KBM-7 (cell line): ENCODE data around the gene DENND1A.

Source experiments
- DNase-seq: peaks from one replicate; pipeline ENCODE4 v3.0.0-alpha.2; 2015
- in situ Hi-C: fragments of 300-500 bp; cut with MboI; formaldehyde crosslinking; loops from 2 replicates; pipeline ENCODE4 v1.14.3; 2020; ENCODE audit warnings: low sequenced_read_pairs, low pct_unique_long_range_greater_than_20kb, mixed read lengths

The DENND1A gene

DNA sequence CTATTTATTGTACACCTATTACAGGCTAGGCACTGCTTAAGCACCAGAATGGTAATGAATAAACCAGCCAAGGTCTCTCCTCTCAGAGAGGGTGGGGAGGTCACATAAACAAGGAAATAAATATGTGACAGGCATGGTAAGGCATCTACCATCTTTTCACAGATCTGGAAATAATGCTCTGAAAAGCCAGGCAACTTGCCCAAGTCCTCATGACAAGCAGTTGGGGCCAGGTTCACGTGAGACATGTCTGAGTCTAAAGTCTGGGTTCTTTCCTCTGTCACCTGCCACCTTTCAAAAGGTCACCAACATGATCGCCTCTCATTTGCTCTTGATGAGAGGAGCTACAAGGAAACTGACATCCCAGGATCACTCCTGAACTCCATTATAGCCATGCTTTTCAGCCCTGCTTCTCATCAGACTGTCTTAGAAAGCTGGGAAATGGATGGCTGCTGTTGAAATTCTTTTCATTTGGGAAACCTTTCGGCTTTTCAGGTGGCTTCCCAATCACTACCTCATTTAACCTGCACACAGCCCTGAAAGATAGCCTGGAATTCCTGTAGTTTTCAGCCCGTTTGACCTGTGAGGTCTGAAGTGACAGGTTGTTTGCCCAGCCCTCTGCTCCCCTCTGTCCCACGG, 450.8 kb downstream of the DENND1A start:
- in situ Hi-C loops: no loop called here
- DNase-seq: no peak

DNA sequence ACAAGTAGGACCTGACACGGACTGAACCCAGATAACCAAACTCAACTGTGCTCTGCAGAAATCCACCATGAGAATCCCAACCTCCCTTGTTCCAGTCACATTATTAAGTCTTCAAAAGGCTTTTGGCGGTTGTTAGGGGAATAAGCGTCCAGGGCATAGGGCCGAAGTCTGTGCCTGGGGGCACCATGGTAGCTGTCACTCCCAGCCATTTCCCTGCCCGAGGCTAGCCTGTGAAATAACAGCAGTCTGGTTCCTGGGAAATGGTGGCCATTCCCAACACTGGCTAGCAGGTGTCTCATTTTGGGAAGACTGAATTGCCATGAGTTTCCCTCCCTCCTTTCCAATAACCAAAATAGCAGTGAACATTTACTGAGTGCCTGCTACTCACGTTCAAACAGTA, 451.8 kb downstream of the DENND1A start:
- DNase-seq: no peak
- in situ Hi-C loops: no loop called here

- in situ Hi-C loops: no loop called here
- no peak for DNase-seq
Observed at GRCh38 chr9:123475407-123475806, 454.5 kb downstream of the DENND1A start.

DNA sequence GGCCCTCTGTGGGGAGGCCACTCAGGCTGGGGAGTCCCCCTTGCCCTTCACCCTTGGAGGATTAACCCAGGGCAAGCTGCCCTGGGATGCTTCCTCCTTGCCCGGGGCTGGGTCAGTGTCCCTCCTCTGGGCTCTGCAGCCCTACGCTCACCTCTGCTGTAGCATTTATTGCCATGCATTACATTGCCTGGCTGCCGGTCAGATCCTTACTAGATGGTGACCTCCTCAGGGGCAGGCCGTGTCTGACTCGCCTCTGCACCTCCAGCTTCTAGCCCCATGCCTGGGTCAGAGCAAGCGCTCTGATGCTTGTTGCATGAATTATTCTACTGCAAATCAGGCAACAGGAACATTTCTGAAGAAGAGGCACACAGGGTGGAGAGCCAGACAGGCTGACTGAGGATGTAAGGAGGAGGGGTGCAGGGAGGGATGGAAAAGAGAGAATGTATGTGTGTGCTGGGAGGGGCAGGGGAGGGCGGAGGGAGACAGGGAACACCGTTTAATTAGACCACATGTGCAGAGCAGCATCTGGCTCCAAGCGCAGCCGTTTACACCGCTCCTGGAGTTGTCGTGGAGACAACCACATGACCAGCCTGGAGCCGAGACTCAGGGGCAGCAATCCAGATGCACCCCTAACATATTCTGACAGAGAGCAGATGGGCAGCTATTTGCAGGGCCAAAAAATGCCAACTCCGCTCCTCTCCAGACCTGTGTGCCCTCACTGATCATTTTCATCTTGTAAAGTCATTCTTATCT, 456.9 kb downstream of the DENND1A start:
- no peak for DNase-seq
- in situ Hi-C loops: no loop called here

GRCh38 chr9:123471843-123472570, 457.9 kb downstream of the DENND1A start:
- in situ Hi-C loops: no loop called here
- DNase-seq: peak; percentile 10

GRCh38 chr9:123470991-123471770, 458.7 kb downstream of the DENND1A start:
- no peak for DNase-seq
- in situ Hi-C loops: no loop called here

DNA sequence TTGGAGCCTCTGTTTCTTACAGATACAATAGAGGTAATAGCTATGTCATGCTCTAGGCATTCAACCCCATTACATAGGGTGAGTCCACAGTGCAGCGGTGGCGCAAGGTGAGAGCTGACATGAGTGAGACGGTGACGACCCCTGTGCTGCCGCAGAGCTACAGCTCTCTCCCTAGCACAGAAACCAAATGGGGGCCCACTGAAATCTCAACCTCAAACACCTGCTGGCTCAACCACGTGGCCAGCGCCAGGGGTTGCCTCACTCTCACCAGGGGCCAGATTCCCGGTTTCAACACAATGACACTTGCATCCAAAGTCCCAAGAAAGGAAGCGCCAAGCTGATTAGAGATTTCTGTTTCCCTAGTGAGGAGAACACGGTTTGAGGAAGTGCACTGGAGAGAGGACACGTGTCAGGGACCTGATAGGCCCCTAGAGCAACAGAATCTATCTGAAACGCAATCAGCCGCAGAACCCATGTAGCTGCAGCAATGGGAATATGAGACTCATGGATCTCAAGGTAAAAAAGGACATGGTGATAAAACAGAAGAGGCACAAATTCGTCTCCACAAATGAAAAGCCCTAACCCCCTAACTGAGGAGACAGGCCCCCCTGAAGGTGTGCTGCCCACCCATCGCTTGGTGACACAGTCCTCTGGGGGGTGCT, 459.7 kb downstream of the DENND1A start:
- in situ Hi-C loops: no loop called here
- DNase-seq: peak; percentile 54

DNA sequence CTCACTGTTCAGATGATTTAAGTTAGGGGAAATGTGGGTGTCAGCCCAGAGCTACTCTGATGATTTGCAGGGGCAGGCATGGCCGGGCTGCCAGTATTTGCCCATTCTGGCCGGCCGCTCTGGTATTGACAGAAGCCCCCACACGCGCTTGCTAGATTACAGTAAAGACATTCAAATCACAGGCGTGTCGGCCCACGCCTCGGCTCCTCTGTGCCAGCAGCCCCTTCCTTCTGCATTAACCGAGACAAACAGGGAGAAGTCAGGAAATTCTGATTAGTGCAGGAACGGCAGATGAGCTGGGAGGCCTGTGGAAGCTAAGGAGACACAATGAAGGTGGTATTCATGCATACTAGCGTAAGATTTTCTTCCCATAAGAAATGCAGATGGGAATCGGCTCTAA, 460.6 kb downstream of the DENND1A start:
- in situ Hi-C loops: no loop called here

DNA sequence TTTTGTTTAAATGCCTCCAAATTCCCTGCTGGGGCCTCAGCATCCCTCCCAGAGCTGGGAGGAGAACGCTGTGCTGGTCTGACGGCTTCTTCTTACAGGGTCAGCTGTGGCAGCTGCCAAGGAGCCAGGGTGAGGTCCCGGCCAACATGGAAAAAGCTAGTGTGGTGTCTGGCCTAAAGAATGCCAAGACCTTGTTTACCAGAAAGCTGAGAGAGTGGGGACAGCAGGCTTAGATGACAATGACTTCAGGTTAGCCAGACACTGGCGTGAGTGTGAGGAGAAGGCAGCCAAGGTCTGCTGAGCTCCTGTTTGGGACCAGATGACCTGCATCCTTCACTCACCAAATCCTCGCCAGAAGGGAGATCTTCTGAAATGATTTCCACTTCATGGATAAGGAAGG, 461.4 kb downstream of the DENND1A start:
- in situ Hi-C loops: no loop called here
- DNase-seq: no peak

More for the DNA sequence above, 460.6 kb downstream of the DENND1A start:
- DNase-seq: no peak

- in situ Hi-C loops: no loop called here
- DNase-seq: no peak
Observed at GRCh38 chr9:123465304-123465703, 464.6 kb downstream of the DENND1A start.

DNA sequence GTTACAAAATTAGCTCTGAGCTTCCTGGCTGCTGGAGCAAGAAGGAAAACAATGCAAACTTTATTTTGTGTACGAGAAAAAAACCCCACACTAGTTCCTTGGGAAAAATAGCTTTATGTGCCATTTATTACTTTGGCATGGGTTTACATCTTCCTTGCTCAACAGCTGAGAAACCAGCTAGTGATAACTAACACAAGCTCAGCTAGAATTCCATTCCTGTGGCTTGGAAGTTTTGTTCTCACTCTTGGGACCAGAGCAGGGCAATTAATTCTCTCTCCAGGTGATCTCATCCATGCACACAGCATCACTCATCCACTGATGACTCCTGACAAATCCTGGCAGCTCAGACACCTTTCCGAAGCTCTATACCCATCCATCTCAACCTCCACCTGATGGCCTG, 469.8 kb downstream of the DENND1A start:
- no peak for DNase-seq
- in situ Hi-C loops: no loop called here

DNA sequence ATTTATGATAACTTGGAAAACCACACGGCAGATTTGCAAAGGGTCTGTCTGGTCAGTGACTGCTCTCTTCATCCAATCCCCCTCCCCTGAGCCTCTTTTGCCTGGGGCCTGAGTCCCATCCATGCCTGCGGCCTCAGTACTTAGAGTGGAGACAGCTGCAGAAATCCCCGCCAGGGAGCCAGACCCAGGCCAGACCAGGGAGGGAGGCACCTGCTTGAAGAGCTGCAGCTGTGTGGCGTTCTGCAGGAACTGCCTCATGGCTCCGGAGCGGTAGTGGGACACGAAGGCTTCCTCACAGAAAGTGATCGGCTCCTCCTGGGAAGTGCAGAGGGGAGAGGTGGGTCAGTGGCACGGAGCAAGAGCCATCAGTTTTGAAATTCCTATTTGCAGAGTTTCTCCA, 472.3 kb downstream of the DENND1A start:
- in situ Hi-C loops: no loop called here
- DNase-seq: no peak

- DNase-seq: no peak
- in situ Hi-C loops: no loop called here
Observed at GRCh38 chr9:123456011-123456410, 473.9 kb downstream of the DENND1A start.

DNA sequence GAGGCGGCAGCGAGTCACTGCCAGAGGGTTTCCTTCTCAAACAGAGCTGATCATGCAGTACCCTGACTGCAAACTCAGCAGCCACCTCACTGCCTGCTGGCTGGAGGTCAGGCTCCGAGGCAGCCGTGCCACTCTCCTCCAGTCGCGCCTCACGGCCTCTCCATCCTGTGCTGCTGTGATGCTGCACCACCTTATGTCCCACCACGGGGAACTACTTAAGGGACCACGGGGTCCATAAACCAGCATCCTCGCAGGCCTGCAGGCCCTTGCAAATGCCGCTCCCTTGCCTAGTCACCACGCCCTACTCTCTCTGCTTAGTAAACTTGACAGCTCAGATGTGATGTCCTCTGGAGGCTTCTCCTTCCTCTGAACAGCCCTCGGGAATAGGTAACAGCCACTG, 474.7 kb downstream of the DENND1A start:
- in situ Hi-C loops: no loop called here
- no peak for DNase-seq

GRCh38 chr9:123454361-123454760, 475.6 kb downstream of the DENND1A start:
- in situ Hi-C loops: no loop called here
- no peak for DNase-seq

GRCh38 chr9:123453831-123454321, 476.1 kb downstream of the DENND1A start:
- in situ Hi-C loops: no loop called here
- no peak for DNase-seq

DNA sequence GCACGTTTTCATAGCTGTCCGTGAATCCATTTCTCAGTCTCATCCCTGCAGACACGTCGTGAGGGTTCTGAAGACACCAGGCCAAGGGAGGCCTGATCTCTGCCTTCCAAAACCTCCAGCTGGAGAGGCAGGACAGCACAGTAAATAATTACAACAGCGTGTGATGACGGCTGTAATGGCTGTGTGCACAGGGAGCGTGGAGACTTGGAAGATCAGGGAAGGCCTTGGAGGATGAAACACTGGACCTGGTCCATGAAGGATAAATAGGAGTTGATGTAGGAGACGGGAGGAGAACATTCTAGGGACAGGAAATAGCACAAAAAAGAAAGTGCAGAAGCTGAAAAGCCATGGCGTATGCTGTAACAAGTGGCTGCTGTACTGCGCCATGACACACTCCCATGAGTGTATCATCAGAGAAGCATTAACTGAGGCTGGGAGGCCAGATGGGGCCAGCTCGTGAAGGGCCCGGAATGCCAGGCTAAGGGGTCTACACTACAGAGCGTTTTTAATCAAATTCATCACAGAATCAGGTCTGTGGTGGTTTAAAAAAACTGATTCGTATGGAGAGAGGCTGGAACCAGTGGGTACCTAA, 476.8 kb downstream of the DENND1A start:
- no peak for DNase-seq
- in situ Hi-C loops: no loop called here

DNA sequence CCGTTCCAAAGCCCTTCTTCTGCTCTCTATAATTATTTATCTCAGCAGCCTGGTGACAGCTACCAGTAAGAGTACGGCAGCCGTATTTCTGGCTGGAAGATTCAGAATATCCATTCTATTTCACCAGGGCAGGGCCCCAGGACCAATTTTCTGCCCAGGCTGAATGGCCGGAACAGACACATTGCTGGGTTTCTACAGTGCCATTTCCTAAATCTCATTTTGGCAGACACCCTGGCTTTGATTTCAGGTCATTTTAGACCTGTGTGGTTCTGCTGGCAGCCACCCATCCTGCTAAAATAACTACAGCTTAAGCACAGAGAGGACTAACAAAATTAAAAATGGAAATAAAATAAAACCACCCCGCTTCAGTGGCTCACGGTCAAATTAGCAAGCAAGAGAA, 478.9 kb downstream of the DENND1A start:
- DNase-seq: no peak
- in situ Hi-C loops: no loop called here
